ENCODE data around the gene ATP7A.
"Not testable (repeated sequence)": the region's sequence is repeated elsewhere in the genome, so short reads cannot be mapped to it uniquely, and the experiment has no call there.

ATP7A gene

GRCh38 chrX:77924320-77924859 lies 13.9 kb downstream of the ATP7A start:
- no peak for TF ChIP-seq CTCF (IDR thresholded peaks at IDR 0.05; ENCODE audit: low read depth, low read length)
- H3K4me3 ChIP-seq (replicated peaks in 1 of 2; ENCODE audit: low read depth in 2 of 2, low read length in 2 of 2): no peak overlapping the region
- DNase-seq (ENCODE audit: low read depth in 2 of 2): no peak

GRCh38 chrX:77925764-77926163 lies 15.3 kb downstream of the ATP7A start:
- no peak for DNase-seq (ENCODE audit: low read depth in 2 of 2)
- no peak overlapping the region for H3K4me3 ChIP-seq (replicated peaks in 1 of 2; ENCODE audit: low read depth in 2 of 2, low read length in 2 of 2)
- TF ChIP-seq CTCF (IDR thresholded peaks at IDR 0.05; ENCODE audit: low read depth, low read length): no peak

- TF ChIP-seq CTCF (IDR thresholded peaks at IDR 0.05; ENCODE audit: low read depth, low read length): no peak
- H3K4me3 ChIP-seq (replicated peaks in 1 of 2; ENCODE audit: low read depth in 2 of 2, low read length in 2 of 2): no peak overlapping the region
- DNase-seq (ENCODE audit: low read depth in 2 of 2): no peak
Observed at GRCh38 chrX:77930581-77930980, 20.1 kb downstream of the ATP7A start.

GRCh38 chrX:77935886-77936285 lies 25.4 kb downstream of the ATP7A start:
- DNase-seq (ENCODE audit: low read depth in 2 of 2): no peak
- no peak overlapping the region for H3K4me3 ChIP-seq (replicated peaks in 1 of 2; ENCODE audit: low read depth in 2 of 2, low read length in 2 of 2)
- TF ChIP-seq CTCF (IDR thresholded peaks at IDR 0.05; ENCODE audit: low read depth, low read length): no peak

GRCh38 chrX:77936299-77936698 lies 25.8 kb downstream of the ATP7A start:
- no peak for TF ChIP-seq CTCF (IDR thresholded peaks at IDR 0.05; ENCODE audit: low read depth, low read length)
- H3K4me3 ChIP-seq (replicated peaks in 1 of 2; ENCODE audit: low read depth in 2 of 2, low read length in 2 of 2): no peak overlapping the region

GRCh38 chrX:77937291-77937690 lies 26.8 kb downstream of the ATP7A start:
- no peak overlapping the region for H3K4me3 ChIP-seq (replicated peaks in 1 of 2; ENCODE audit: low read depth in 2 of 2, low read length in 2 of 2)
- peak; percentile 16 to 44 for DNase-seq (ENCODE audit: low read depth in 2 of 2)
- TF ChIP-seq CTCF (IDR thresholded peaks at IDR 0.05; ENCODE audit: low read depth, low read length): no peak

More at GRCh38 chrX:77936299-77936698, 25.8 kb downstream of the ATP7A start:
- no peak for DNase-seq (ENCODE audit: low read depth in 2 of 2)

- no peak for DNase-seq (ENCODE audit: low read depth in 2 of 2)
- H3K4me3 ChIP-seq (replicated peaks in 1 of 2; ENCODE audit: low read depth in 2 of 2, low read length in 2 of 2): no peak overlapping the region
- no peak for TF ChIP-seq CTCF (IDR thresholded peaks at IDR 0.05; ENCODE audit: low read depth, low read length)
Observed at GRCh38 chrX:77938083-77938680, 27.7 kb downstream of the ATP7A start.

- not testable (repeated sequence) for DNase-seq (ENCODE audit: low read depth in 2 of 2); H3K4me3 ChIP-seq (replicated peaks in 1 of 2; ENCODE audit: low read depth in 2 of 2, low read length in 2 of 2)
Observed at GRCh38 chrX:77945031-77945430, 34.5 kb downstream of the ATP7A start.

Data from cardiac fibroblast (primary cell).